Endothelial cell of umbilical vein (primary cell): ENCODE measurements around the gene OSBPL5.

ENCODE experiments used
- EZH2 ChIP-seq: IDR thresholded peaks from 2 replicates; pipeline ENCODE4 v1.6.1; 2012; ENCODE audit warnings: borderline replicate concordance, low read depth, mild to moderate bottlenecking, moderate library complexity, low read length, inconsistent platforms; ENCODE audit not compliant: severe bottlenecking
- FOS ChIP-seq: IDR thresholded peaks from 2 replicates; pipeline ENCODE4 v1.6.1; 2011; ENCODE audit warnings: mild to moderate bottlenecking, low read length, moderate library complexity, borderline replicate concordance; ENCODE audit not compliant: insufficient read depth
- JUN ChIP-seq: IDR thresholded peaks from 2 replicates; pipeline ENCODE4 v1.6.1; 2011; ENCODE audit warnings: borderline replicate concordance, low read depth; ENCODE audit not compliant: insufficient read length, insufficient read depth
- MAX ChIP-seq: IDR thresholded peaks from 2 replicates; pipeline ENCODE4 v1.6.1; 2011; ENCODE audit not compliant: insufficient read depth, insufficient read length
- MYC ChIP-seq: IDR thresholded peaks from one replicate; pipeline ENCODE4 v1.6.1; 2011; ENCODE audit warnings: mild to moderate bottlenecking, low read depth, low read length
- POLR2A ChIP-seq: IDR thresholded peaks from 2 replicates; pipeline ENCODE4 v1.6.1; 2012; ENCODE audit warnings: low read depth, mild to moderate bottlenecking, control low read depth, low read length
- POLR2AphosphoS5 ChIP-seq: IDR thresholded peaks from 2 replicates; pipeline ENCODE4 v1.6.1; 2012; ENCODE audit warnings: low read depth, mild to moderate bottlenecking, control low read depth, low read length, moderate library complexity; ENCODE audit not compliant: insufficient read depth
- TF ChIP-seq, protein P1 (sequence below), 2 donors: IDR thresholded peaks; 1 replicate in 1 of 2; 2 replicates in 1 of 2; pipeline ENCODE4 v1.5.1; 2011; ENCODE audit warnings: low read length in 2 of 2, mild to moderate bottlenecking in 2 of 2, moderate library complexity in 2 of 2, control low read depth in 1 of 2, inconsistent platforms in 1 of 2, low read depth in 1 of 2; ENCODE audit not compliant: insufficient read depth in 1 of 2; ENCODE audit errors: extremely low read depth in 1 of 2

DNA sequence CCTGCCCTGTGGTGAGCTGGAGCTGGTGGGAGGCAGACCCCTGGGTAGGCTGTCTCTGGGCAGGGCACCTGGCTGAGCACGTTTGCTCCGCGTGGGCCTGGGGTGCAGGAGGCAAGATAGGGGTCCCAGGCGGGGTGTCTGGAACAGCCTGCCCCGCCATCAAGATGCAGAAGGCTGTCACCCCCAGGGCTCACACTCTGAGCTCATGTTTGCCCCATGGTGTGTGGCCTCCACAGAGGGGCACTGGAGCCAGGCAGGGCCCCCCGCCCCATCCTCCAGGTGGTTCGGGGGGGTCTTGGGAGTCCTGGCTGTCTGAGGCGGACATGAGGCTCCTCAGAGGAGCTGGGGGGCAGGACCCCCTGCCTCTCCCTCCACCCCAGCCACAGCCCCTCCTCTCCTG lies 79.0 kb downstream of the OSBPL5 start:
- TF ChIP-seq EZH2 (no peak), POLR2AphosphoS5 (no peak), FOS (no peak), POLR2A (no peak), MAX (no peak), JUN (no peak), MYC (no peak)
- TF ChIP-seq, protein P1, sequence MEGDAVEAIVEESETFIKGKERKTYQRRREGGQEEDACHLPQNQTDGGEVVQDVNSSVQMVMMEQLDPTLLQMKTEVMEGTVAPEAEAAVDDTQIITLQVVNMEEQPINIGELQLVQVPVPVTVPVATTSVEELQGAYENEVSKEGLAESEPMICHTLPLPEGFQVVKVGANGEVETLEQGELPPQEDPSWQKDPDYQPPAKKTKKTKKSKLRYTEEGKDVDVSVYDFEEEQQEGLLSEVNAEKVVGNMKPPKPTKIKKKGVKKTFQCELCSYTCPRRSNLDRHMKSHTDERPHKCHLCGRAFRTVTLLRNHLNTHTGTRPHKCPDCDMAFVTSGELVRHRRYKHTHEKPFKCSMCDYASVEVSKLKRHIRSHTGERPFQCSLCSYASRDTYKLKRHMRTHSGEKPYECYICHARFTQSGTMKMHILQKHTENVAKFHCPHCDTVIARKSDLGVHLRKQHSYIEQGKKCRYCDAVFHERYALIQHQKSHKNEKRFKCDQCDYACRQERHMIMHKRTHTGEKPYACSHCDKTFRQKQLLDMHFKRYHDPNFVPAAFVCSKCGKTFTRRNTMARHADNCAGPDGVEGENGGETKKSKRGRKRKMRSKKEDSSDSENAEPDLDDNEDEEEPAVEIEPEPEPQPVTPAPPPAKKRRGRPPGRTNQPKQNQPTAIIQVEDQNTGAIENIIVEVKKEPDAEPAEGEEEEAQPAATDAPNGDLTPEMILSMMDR (IDR thresholded peaks at IDR 0.05; ENCODE audit: extremely low read depth in 1 of 2, insufficient read depth in 1 of 2, low read depth in 1 of 2, low read length in 2 of 2), result no peak
